HEK293 (cell line): ENCODE results near the gene TEP1.

ENCODE experiments used
- CTCF ChIA-PET: fragments of 350-600 bp; formaldehyde crosslinking; extraction: SDS; loops from one replicate; lab custom pipeline; 2021; ENCODE audit warnings: antibody characterized with exemption; lab: Yijun Ruan, JAX
- POLR2A ChIA-PET: fragments of 300-600 bp; formaldehyde crosslinking; extraction: SDS; loops from one replicate; lab custom pipeline; 2020; ENCODE audit warnings: antibody characterized with exemption, inconsistent platforms; lab: Yijun Ruan, JAX
- H3K27ac ChIP-seq: fragments of 200-500 bp; sonication (Bioruptor generic); 2 replicates; pipeline ENCODE4 v1.5.1; 2014; ENCODE audit warnings: low read depth, low read length, control low read depth, inconsistent platforms; ENCODE audit errors: extremely low read depth
- H3K36me3 ChIP-seq, 2 experiments: fragments of 200-500 bp in 1 of 2; sonication (Bioruptor generic) in 1 of 2; 1 replicate in 1 of 2; 2 replicates in 1 of 2; pipeline ENCODE4 v1.5.1; 2014 to 2017; ENCODE audit warnings: inconsistent platforms in 2 of 2, low read length in 2 of 2; ENCODE audit not compliant: control insufficient read depth in 2 of 2, insufficient read depth in 1 of 2
- H3K4me1 ChIP-seq: fragments of 200-500 bp; sonication (Bioruptor generic); 2 replicates; pipeline ENCODE4 v1.5.1; 2014; ENCODE audit warnings: mild to moderate bottlenecking, low read length, inconsistent platforms; ENCODE audit not compliant: control insufficient read depth, insufficient read depth
- H3K4me3 ChIP-seq: 2 replicates; pipeline ENCODE4 v1.5.1; 2011; ENCODE audit warnings: low read depth, mild to moderate bottlenecking, control low read depth, low read length, moderate library complexity
- H3K9me3 ChIP-seq: fragments of 200-500 bp; sonication (Bioruptor generic); 2 replicates; pipeline ENCODE4 v1.5.1; 2014; ENCODE audit warnings: low read depth, low read length, inconsistent platforms; ENCODE audit not compliant: control insufficient read depth, insufficient read depth
- HOXA7 ChIP-seq: sonication (generic); formaldehyde crosslinking; IDR thresholded peaks from 2 replicates; pipeline ENCODE4 v1.8.1; 2022; ENCODE audit warnings: missing genetic modification reagents, borderline replicate concordance
- MEIS1 ChIP-seq: sonication (generic); formaldehyde crosslinking; IDR thresholded peaks from 2 replicates; pipeline ENCODE4 v1.8.1; 2022; ENCODE audit warnings: missing genetic modification reagents, mild to moderate bottlenecking, borderline replicate concordance
- ZBTB48 ChIP-seq: fragments of 450-650 bp; formaldehyde crosslinking; IDR thresholded peaks from 2 replicates; pipeline ENCODE4 v1.5.1; 2016; ENCODE audit warnings: missing biosample characterization, missing genetic modification characterization
- ZFP37 ChIP-seq: fragments of 450-650 bp; formaldehyde crosslinking; IDR thresholded peaks from 2 replicates; pipeline ENCODE4 v1.5.1; 2016; ENCODE audit warnings: missing biosample characterization, missing genetic modification characterization
- ZNF132 ChIP-seq: fragments of 450-650 bp; formaldehyde crosslinking; IDR thresholded peaks from 2 replicates; pipeline ENCODE4 v1.5.1; 2017; ENCODE audit warnings: missing biosample characterization, missing genetic modification characterization, borderline replicate concordance
- ZNF146 ChIP-seq: fragments of 450-650 bp; formaldehyde crosslinking; IDR thresholded peaks from 2 replicates; pipeline ENCODE4 v1.5.1; 2016; ENCODE audit warnings: missing biosample characterization, missing genetic modification characterization
- ZNF175 ChIP-seq: fragments of 450-650 bp; formaldehyde crosslinking; IDR thresholded peaks from 2 replicates; pipeline ENCODE4 v1.5.1; 2016; ENCODE audit warnings: missing biosample characterization, missing genetic modification characterization
- ZNF530 ChIP-seq: fragments of 450-650 bp; formaldehyde crosslinking; IDR thresholded peaks from 2 replicates; pipeline ENCODE4 v1.5.1; 2016; ENCODE audit warnings: low read depth, missing biosample characterization, missing genetic modification characterization
- ZNF664 ChIP-seq: fragments of 450-650 bp; formaldehyde crosslinking; IDR thresholded peaks from 2 replicates; pipeline ENCODE4 v1.5.1; 2016; ENCODE audit warnings: missing biosample characterization, missing genetic modification characterization
- TF ChIP-seq, protein P1 (sequence below): fragments of 450-650 bp; formaldehyde crosslinking; IDR thresholded peaks from 2 replicates; pipeline ENCODE4 v1.5.1; 2016; ENCODE audit warnings: missing biosample characterization, missing genetic modification characterization, low read depth
- TF ChIP-seq, protein P2 (sequence below): fragments of 450-650 bp; formaldehyde crosslinking; IDR thresholded peaks from 2 replicates; pipeline ENCODE4 v1.5.1; 2016; ENCODE audit warnings: missing biosample characterization, missing genetic modification characterization
- TF ChIP-seq, protein P3 (sequence below): fragments of 450-650 bp; formaldehyde crosslinking; IDR thresholded peaks from 2 replicates; pipeline ENCODE4 v1.5.1; 2017; ENCODE audit warnings: missing biosample characterization, missing genetic modification characterization
- TF ChIP-seq, protein P4 (sequence below): fragments of 450-650 bp; formaldehyde crosslinking; IDR thresholded peaks from 2 replicates; pipeline ENCODE4 v1.5.1; 2016; ENCODE audit warnings: missing biosample characterization, missing genetic modification characterization
- TF ChIP-seq, protein P5 (sequence below): fragments of 450-650 bp; formaldehyde crosslinking; IDR thresholded peaks from 2 replicates; pipeline ENCODE4 v1.5.1; 2017; ENCODE audit warnings: missing biosample characterization, missing genetic modification characterization
- TF ChIP-seq, protein P6 (sequence below): fragments of 450-650 bp; formaldehyde crosslinking; conservative IDR thresholded peaks from 2 replicates; pipeline ENCODE4 v1.5.1; 2016; ENCODE audit warnings: low read depth, missing biosample characterization, missing genetic modification characterization

TEP1 gene

DNA sequence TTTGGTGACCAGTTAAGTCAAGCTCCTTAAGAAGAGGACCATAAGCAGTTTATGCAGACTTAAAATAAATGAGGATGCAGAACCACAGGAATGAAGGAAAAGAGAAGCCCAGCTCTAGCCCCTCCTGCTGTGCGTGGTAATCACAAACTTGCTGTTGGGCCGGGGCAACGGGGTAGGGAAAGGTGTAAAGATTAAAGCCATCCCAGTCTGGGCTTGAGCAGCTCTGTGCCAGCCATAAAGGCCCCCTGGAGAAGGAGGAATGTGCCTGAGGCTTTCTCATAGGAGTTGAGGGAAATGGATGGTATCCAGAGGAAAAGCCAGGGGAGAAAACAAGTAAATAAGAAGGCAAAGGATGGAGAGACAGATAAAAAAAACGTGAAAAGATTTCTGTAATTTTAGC, 25.1 kb downstream of the TEP1 start:
- Histone ChIP-seq H3K27ac (no peak overlapping the region), H3K4me3 (no peak overlapping the region), H3K36me3 (peaks cover 0 to 81% of the 10 kb centered on the region in 2 experiments)
- TF ChIP-seq, protein P1, sequence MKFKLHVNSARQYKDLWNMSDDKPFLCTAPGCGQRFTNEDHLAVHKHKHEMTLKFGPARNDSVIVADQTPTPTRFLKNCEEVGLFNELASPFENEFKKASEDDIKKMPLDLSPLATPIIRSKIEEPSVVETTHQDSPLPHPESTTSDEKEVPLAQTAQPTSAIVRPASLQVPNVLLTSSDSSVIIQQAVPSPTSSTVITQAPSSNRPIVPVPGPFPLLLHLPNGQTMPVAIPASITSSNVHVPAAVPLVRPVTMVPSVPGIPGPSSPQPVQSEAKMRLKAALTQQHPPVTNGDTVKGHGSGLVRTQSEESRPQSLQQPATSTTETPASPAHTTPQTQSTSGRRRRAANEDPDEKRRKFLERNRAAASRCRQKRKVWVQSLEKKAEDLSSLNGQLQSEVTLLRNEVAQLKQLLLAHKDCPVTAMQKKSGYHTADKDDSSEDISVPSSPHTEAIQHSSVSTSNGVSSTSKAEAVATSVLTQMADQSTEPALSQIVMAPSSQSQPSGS = no peak
- TF ChIP-seq MEIS1 (no peak), HOXA7 (no peak), ZNF530 (no peak), ZNF146 (no peak), ZNF664 (tag by site-specific recombination) (no peak), ZBTB48 (tag by site-specific recombination) (no peak), ZNF132 (tag by site-specific recombination) (no peak), ZFP37 (no peak), ZNF175 (tag by site-specific recombination) (no peak)
- TF ChIP-seq, protein P2, sequence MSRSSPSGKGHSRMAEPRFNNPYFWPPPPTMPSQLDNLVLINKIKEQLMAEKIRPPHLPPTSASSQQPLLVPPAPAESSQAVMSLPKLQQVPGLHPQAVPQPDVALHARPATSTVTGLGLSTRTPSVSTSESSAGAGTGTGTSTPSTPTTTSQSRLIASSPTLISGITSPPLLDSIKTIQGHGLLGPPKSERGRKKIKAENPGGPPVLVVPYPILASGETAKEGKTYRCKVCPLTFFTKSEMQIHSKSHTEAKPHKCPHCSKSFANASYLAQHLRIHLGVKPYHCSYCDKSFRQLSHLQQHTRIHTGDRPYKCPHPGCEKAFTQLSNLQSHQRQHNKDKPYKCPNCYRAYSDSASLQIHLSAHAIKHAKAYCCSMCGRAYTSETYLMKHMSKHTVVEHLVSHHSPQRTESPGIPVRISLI = no peak
- TF ChIP-seq, protein P3, sequence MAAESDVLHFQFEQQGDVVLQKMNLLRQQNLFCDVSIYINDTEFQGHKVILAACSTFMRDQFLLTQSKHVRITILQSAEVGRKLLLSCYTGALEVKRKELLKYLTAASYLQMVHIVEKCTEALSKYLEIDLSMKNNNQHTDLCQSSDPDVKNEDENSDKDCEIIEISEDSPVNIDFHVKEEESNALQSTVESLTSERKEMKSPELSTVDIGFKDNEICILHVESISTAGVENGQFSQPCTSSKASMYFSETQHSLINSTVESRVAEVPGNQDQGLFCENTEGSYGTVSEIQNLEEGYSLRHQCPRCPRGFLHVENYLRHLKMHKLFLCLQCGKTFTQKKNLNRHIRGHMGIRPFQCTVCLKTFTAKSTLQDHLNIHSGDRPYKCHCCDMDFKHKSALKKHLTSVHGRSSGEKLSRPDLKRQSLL (tag by site-specific recombination) = no peak
- TF ChIP-seq, protein P4, sequence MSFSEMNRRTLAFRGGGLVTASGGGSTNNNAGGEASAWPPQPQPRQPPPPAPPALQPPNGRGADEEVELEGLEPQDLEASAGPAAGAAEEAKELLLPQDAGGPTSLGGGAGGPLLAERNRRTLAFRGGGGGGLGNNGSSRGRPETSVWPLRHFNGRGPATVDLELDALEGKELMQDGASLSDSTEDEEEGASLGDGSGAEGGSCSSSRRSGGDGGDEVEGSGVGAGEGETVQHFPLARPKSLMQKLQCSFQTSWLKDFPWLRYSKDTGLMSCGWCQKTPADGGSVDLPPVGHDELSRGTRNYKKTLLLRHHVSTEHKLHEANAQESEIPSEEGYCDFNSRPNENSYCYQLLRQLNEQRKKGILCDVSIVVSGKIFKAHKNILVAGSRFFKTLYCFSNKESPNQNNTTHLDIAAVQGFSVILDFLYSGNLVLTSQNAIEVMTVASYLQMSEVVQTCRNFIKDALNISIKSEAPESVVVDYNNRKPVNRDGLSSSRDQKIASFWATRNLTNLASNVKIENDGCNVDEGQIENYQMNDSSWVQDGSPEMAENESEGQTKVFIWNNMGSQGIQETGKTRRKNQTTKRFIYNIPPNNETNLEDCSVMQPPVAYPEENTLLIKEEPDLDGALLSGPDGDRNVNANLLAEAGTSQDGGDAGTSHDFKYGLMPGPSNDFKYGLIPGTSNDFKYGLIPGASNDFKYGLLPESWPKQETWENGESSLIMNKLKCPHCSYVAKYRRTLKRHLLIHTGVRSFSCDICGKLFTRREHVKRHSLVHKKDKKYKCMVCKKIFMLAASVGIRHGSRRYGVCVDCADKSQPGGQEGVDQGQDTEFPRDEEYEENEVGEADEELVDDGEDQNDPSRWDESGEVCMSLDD = no peak
- TF ChIP-seq, protein P5, sequence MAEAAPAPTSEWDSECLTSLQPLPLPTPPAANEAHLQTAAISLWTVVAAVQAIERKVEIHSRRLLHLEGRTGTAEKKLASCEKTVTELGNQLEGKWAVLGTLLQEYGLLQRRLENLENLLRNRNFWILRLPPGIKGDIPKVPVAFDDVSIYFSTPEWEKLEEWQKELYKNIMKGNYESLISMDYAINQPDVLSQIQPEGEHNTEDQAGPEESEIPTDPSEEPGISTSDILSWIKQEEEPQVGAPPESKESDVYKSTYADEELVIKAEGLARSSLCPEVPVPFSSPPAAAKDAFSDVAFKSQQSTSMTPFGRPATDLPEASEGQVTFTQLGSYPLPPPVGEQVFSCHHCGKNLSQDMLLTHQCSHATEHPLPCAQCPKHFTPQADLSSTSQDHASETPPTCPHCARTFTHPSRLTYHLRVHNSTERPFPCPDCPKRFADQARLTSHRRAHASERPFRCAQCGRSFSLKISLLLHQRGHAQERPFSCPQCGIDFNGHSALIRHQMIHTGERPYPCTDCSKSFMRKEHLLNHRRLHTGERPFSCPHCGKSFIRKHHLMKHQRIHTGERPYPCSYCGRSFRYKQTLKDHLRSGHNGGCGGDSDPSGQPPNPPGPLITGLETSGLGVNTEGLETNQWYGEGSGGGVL (tag by site-specific recombination) = no peak
- TF ChIP-seq, protein P6, sequence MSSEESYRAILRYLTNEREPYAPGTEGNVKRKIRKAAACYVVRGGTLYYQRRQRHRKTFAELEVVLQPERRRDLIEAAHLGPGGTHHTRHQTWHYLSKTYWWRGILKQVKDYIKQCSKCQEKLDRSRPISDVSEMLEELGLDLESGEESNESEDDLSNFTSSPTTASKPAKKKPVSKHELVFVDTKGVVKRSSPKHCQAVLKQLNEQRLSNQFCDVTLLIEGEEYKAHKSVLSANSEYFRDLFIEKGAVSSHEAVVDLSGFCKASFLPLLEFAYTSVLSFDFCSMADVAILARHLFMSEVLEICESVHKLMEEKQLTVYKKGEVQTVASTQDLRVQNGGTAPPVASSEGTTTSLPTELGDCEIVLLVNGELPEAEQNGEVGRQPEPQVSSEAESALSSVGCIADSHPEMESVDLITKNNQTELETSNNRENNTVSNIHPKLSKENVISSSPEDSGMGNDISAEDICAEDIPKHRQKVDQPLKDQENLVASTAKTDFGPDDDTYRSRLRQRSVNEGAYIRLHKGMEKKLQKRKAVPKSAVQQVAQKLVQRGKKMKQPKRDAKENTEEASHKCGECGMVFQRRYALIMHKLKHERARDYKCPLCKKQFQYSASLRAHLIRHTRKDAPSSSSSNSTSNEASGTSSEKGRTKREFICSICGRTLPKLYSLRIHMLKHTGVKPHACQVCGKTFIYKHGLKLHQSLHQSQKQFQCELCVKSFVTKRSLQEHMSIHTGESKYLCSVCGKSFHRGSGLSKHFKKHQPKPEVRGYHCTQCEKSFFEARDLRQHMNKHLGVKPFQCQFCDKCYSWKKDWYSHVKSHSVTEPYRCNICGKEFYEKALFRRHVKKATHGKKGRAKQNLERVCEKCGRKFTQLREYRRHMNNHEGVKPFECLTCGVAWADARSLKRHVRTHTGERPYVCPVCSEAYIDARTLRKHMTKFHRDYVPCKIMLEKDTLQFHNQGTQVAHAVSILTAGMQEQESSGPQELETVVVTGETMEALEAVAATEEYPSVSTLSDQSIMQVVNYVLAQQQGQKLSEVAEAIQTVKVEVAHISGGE = no peak
- TF ChIP-seq, all 188 proteins: peak for 0
- Histone ChIP-seq H3K9me3 (no peaks in the 10 kb centered on the region), H3K4me1 (no peaks in the 10 kb centered on the region; the same call in 1 of the 2 replicates)
- ChIA-PET POLR2A (interaction anchor here (1.0 kb wide), 1 partner anchor 67 kb away, joined by 3 read pairs; the partner anchor contains the start of gene APEX1), CTCF (interaction anchor here (1.1 kb wide), 1 partner anchor 56 kb away, joined by 3 read pairs; no protein-coding TSS in a partner anchor)
